ENCODE data around the gene TSSK6. TPM values are rescaled to one million over a fixed set of nuclear protein-coding genes. Genes with fewer than 3 reads are reported as not detected.

The TSSK6 gene
- total and polyA plus RNA-seq, 2 experiments from 2014 or later = 0.63 to 4.9 TPM

DNA sequence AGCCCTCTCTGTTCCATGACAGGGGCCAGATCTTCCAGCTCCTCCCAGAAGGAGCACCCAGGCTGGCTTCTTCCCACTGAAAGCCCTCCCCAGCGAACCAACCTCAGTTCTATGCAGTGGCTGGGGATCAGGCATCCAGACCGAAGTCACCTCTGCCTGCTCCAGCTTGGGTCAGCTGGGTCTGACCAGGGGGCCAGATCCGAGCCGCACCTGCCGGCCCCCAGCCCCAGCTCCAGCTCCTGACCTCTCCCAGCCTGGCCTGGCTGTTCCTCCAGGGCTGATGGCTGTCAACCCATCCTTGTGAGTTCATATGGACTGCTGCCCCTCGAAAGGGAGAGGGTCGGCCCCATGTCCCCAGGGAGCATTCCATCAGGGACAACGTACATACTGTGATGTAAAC is 8.0 kb downstream of the TSSK6 start:
- Mint-ChIP-seq H3K36me3 (ENCODE audit: low read depth) (peaks cover 43% of the 10 kb centered on the region), H3K4me1 (peaks cover 15% of the 10 kb centered on the region), H3K27ac (no peak overlapping the region), H3K9me3 (no peaks in the 10 kb centered on the region), H3K27me3 (ENCODE audit: insufficient read depth, low read depth, poor library complexity) (peaks cover 24% of the 10 kb centered on the region), H3K4me3 (no peak overlapping the region)
- H3K27ac ChIP-seq (ENCODE audit: low read depth) = no peak overlapping the region
- no peak overlapping the region for H2AFZ ChIP-seq
- H4K20me1 ChIP-seq (replicated peaks; ENCODE audit: insufficient read depth) = peaks cover 11% of the 10 kb centered on the region
- H3K79me2 ChIP-seq (replicated peaks; ENCODE audit: insufficient read depth) = no peaks in the 10 kb centered on the region
- no peaks in the 10 kb centered on the region for H3K27me3 ChIP-seq (ENCODE audit: insufficient read depth)
- no peaks in the 10 kb centered on the region for H3K4me1 ChIP-seq (ENCODE audit: insufficient read depth)
- peaks cover 12% of the 10 kb centered on the region; the same call in 1 of the 2 replicates for H3K36me3 ChIP-seq (ENCODE audit: insufficient read depth)
- TF ChIP-seq POLR2AphosphoS5 (IDR thresholded peaks at IDR 0.05; ENCODE audit: low read depth) = no peak
- no peak for TF ChIP-seq ZNF114 (CRISPR knock-in tag; IDR thresholded peaks at IDR 0.05)
- no peak for TF ChIP-seq EZH2phosphoT487 (IDR thresholded peaks at IDR 0.05; ENCODE audit: unreplicated experiment)
- TF ChIP-seq EZH2 (IDR thresholded peaks at IDR 0.05; ENCODE audit: low read depth, unreplicated experiment) = no peak
- TF ChIP-seq ZNF331 (CRISPR knock-in tag; IDR thresholded peaks at IDR 0.05; ENCODE audit: low read depth) = no peak
- TF ChIP-seq, protein P1, sequence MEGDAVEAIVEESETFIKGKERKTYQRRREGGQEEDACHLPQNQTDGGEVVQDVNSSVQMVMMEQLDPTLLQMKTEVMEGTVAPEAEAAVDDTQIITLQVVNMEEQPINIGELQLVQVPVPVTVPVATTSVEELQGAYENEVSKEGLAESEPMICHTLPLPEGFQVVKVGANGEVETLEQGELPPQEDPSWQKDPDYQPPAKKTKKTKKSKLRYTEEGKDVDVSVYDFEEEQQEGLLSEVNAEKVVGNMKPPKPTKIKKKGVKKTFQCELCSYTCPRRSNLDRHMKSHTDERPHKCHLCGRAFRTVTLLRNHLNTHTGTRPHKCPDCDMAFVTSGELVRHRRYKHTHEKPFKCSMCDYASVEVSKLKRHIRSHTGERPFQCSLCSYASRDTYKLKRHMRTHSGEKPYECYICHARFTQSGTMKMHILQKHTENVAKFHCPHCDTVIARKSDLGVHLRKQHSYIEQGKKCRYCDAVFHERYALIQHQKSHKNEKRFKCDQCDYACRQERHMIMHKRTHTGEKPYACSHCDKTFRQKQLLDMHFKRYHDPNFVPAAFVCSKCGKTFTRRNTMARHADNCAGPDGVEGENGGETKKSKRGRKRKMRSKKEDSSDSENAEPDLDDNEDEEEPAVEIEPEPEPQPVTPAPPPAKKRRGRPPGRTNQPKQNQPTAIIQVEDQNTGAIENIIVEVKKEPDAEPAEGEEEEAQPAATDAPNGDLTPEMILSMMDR (conservative IDR thresholded peaks at IDR 0.05; ENCODE audit: low read depth in 2 of 2) = no peak
- TF ChIP-seq, protein P2, sequence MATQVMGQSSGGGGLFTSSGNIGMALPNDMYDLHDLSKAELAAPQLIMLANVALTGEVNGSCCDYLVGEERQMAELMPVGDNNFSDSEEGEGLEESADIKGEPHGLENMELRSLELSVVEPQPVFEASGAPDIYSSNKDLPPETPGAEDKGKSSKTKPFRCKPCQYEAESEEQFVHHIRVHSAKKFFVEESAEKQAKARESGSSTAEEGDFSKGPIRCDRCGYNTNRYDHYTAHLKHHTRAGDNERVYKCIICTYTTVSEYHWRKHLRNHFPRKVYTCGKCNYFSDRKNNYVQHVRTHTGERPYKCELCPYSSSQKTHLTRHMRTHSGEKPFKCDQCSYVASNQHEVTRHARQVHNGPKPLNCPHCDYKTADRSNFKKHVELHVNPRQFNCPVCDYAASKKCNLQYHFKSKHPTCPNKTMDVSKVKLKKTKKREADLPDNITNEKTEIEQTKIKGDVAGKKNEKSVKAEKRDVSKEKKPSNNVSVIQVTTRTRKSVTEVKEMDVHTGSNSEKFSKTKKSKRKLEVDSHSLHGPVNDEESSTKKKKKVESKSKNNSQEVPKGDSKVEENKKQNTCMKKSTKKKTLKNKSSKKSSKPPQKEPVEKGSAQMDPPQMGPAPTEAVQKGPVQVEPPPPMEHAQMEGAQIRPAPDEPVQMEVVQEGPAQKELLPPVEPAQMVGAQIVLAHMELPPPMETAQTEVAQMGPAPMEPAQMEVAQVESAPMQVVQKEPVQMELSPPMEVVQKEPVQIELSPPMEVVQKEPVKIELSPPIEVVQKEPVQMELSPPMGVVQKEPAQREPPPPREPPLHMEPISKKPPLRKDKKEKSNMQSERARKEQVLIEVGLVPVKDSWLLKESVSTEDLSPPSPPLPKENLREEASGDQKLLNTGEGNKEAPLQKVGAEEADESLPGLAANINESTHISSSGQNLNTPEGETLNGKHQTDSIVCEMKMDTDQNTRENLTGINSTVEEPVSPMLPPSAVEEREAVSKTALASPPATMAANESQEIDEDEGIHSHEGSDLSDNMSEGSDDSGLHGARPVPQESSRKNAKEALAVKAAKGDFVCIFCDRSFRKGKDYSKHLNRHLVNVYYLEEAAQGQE (IDR thresholded peaks at IDR 0.05; ENCODE audit: unreplicated experiment) = no peak
- no peak for TF ChIP-seq NANOG (IDR thresholded peaks at IDR 0.05; ENCODE audit: borderline replicate concordance)
- TF ChIP-seq, protein P3, sequence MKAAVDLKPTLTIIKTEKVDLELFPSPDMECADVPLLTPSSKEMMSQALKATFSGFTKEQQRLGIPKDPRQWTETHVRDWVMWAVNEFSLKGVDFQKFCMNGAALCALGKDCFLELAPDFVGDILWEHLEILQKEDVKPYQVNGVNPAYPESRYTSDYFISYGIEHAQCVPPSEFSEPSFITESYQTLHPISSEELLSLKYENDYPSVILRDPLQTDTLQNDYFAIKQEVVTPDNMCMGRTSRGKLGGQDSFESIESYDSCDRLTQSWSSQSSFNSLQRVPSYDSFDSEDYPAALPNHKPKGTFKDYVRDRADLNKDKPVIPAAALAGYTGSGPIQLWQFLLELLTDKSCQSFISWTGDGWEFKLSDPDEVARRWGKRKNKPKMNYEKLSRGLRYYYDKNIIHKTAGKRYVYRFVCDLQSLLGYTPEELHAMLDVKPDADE (IDR thresholded peaks at IDR 0.05) = no peak
- TF ChIP-seq, protein P4, sequence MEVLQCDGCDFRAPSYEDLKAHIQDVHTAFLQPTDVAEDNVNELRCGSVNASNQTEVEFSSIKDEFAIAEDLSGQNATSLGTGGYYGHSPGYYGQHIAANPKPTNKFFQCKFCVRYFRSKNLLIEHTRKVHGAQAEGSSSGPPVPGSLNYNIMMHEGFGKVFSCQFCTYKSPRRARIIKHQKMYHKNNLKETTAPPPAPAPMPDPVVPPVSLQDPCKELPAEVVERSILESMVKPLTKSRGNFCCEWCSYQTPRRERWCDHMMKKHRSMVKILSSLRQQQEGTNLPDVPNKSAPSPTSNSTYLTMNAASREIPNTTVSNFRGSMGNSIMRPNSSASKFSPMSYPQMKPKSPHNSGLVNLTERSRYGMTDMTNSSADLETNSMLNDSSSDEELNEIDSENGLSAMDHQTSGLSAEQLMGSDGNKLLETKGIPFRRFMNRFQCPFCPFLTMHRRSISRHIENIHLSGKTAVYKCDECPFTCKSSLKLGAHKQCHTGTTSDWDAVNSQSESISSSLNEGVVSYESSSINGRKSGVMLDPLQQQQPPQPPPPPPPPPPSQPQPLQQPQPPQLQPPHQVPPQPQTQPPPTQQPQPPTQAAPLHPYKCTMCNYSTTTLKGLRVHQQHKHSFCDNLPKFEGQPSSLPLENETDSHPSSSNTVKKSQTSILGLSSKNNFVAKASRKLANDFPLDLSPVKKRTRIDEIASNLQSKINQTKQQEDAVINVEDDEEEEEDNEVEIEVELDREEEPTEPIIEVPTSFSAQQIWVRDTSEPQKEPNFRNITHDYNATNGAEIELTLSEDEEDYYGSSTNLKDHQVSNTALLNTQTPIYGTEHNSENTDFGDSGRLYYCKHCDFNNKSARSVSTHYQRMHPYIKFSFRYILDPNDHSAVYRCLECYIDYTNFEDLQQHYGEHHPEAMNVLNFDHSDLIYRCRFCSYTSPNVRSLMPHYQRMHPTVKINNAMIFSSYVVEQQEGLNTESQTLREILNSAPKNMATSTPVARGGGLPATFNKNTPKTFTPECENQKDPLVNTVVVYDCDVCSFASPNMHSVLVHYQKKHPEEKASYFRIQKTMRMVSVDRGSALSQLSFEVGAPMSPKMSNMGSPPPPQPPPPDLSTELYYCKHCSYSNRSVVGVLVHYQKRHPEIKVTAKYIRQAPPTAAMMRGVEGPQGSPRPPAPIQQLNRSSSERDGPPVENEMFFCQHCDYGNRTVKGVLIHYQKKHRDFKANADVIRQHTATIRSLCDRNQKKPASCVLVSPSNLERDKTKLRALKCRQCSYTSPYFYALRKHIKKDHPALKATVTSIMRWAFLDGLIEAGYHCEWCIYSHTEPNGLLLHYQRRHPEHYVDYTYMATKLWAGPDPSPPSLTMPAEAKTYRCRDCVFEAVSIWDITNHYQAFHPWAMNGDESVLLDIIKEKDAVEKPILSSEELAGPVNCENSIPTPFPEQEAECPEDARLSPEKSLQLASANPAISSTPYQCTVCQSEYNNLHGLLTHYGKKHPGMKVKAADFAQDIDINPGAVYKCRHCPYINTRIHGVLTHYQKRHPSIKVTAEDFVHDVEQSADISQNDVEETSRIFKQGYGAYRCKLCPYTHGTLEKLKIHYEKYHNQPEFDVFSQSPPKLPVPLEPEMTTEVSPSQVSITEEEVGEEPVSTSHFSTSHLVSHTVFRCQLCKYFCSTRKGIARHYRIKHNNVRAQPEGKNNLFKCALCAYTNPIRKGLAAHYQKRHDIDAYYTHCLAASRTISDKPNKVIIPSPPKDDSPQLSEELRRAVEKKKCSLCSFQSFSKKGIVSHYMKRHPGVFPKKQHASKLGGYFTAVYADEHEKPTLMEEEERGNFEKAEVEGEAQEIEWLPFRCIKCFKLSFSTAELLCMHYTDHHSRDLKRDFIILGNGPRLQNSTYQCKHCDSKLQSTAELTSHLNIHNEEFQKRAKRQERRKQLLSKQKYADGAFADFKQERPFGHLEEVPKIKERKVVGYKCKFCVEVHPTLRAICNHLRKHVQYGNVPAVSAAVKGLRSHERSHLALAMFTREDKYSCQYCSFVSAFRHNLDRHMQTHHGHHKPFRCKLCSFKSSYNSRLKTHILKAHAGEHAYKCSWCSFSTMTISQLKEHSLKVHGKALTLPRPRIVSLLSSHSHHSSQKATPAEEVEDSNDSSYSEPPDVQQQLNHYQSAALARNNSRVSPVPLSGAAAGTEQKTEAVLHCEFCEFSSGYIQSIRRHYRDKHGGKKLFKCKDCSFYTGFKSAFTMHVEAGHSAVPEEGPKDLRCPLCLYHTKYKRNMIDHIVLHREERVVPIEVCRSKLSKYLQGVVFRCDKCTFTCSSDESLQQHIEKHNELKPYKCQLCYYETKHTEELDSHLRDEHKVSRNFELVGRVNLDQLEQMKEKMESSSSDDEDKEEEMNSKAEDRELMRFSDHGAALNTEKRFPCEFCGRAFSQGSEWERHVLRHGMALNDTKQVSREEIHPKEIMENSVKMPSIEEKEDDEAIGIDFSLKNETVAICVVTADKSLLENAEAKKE (CRISPR knock-in tag; IDR thresholded peaks at IDR 0.05) = no peak
- no peak for TF ChIP-seq CREB1 (CRISPR knock-in tag; IDR thresholded peaks at IDR 0.05; ENCODE audit: low read depth)
- no peak for TF ChIP-seq STAT1 (IDR thresholded peaks at IDR 0.05; ENCODE audit: unreplicated experiment)
- no peak for TF ChIP-seq JUNB (IDR thresholded peaks at IDR 0.05; ENCODE audit: unreplicated experiment)
- H3K4me2 ChIP-seq = no peak overlapping the region
- peaks cover 28% of the 10 kb centered on the region for H3F3A ChIP-seq (replicated peaks; ENCODE audit: low read depth)
- ATAC-seq (no peak), DNase-seq (ENCODE audit: low spot score) (no peak)
- no peak overlapping the region for H3K4me3 ChIP-seq
- H3K9me2 ChIP-seq (ENCODE audit: insufficient read depth) = no peaks in the 10 kb centered on the region

Data from GM23338 (cell line).